ENCODE measurements around the gene THSD4.
"Not testable (repeated sequence)": the region's sequence is repeated elsewhere in the genome, so short reads cannot be mapped to it uniquely, and the experiment has no call there.

THSD4 gene

DNA sequence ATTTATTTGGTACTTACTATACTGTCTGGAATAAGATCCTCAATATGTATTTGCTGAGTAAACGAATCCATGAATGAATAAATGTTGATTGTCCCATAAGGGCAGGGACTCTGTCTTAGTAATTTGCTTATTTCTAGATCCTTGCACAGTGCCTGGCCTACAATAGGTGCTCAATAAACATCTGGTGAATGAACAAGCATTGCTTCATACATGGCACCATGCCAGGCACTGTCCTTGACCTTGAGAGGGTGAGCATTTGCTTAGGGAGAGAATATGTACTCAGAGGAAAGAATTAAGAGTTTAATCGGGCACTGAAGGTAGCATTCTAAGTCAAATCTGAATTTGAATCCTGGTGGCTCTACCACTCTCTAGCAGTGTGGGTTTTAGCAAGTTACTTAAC, 282.1 kb downstream of the THSD4 start:
- no peak for DNase-seq

DNA sequence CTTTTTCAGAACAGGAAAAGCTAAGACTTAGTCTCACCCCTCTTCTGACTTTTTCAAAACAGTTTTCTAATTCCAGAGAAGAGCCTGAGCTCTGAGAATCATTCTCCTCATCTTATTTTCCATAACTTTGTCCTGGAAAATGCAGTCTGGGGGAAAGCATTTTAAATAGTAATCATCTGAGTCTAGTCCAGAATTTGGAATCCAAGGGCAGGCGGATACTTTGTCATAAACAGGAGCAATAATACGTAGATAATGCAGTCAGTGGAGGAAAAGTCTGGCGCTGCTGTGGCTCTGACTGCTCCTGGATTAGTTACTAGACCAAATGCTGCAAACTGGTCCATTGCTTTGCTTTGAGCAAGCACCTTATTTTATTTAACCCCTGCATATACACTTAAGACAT, 285.0 kb downstream of the THSD4 start:
- DNase-seq, result no peak

DNA sequence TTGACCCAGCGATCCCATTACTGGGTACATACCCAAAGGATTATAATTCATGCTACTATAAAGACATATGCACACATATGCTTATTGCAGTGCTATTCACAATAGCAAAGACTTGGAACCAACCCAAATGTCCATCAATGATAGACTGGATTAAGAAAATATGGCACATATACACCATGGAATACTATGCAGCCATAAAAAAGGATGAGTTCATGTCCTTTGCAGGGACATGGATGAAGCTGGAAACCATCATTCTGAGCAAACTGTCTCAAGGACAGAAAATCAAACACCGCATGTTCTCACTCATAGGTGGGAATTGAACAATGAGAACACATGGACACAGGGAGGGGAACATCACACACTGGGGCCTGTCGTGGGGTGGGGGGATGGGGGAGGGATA, 286.5 kb downstream of the THSD4 start:
- DNase-seq, result not testable (repeated sequence)

DNA sequence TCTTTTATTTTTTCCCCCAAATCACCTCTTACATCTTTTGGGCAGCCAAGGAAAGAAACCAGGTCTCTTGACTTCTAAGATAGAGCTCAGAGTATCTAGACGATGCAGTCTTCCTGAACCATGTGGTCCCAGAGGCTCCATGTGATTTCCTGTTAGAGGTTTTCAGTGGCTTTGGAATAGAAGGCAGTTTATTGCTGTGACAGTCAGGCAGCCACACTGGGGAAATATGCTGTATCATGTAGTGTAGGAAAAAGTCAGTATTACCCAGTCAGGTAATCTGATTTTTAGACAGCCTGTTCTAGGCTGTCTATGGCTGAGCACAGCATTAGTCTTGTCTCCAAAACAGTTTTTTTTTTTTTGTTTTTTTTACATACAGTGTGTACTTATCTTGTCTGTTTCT, 294.3 kb downstream of the THSD4 start:
- no peak for DNase-seq

DNA sequence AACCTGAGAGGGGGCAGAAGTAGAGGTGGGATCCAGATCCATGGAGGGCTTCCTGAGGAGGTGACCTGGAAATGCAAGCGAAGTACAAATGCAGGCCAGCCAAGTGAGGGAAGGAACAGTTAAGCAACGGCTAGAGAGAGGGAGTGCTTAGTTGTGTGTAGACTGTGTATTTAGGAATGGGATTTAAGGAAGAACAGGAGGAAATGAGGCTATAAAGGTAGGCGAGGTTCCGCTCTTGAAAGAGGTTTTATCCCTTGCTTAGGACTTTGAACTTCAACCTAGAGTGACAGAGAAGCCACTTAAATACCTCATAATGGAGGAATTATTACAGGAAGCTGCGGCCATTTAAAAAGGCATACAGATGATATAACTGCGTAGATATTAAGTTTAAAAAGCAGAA, 295.1 kb downstream of the THSD4 start:
- DNase-seq, result no peak

DNA sequence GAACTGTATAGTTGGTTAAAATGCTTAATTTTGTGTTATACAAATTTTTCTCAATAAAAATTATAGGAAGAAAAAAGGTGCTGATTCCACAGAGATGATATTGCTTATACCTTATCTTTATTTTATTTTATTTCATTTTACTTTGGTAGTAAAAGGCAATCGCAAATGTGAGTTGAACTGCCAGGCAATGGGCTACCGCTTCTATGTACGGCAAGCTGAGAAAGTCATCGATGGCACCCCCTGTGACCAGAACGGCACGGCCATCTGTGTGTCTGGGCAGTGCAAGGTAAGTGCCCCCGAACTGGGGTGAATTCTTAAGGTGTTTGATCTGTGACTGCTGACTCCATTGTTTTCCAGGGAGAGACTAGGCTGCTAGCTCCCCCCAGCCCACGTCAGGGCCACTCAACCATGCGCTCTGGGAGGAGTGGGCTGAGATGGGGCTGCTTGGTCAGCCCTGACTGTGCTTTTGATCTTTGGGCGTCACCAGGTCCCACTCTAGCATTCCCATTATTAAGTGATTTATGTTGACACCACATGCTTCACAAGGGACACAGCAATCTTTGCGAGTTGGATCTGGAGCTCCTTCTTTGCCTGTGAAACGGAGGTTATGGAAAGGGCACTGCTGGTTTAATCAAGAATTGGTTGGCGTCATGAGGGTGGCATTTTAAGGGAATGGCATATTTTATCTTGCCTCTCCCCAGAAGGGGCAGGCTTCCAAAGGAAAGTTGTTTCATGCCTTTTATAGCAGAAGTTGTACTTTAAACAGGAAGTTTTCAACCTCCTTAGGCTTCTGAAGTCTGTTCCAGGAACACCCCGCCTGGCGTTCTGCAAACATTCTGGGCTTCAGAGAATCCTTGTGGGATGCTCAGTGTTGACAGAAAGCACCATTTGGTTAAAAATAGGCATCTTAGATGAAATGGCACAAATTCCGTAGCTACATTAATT, 296.5 kb downstream of the THSD4 start:
- DNase-seq, result no peak

DNA sequence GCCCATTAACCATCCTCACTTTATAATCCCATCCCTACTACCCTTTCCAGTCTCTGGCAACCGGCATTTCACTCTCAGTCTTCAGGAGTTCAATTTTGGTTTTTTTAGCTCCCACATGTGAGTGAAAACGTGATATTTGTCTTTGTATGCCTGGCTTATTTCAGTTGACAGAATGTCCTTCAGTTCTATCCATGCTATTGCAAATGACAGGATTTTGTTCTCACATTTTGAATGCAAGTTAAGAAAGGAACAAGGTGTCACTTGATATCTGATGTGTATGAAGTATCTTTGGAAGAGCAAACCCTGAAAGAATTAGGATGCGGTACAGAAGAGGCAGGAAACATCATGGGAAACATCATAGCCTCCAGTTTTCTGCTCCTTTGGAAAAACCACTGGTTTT, 298.1 kb downstream of the THSD4 start:
- DNase-seq, result no peak

DNA sequence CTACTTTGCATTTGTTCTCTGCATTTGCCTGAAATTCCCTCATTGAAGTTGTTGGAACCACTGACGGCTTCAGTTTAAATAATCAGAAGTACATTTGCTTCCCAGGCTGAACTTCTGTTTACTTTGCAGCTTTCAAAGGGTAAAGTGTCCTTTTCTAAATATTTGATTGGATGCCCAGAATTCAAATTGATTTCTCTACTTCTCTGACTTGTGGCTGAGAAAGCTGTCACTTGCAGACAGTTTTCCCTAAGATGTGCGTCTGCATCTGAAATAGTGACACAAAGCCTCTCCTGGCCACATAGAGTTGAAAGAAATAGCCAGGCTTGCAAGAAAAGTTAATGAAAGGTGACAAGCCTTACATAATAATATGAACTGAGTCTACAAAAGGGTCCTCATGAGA, 299.6 kb downstream of the THSD4 start:
- DNase-seq, result no peak

DNA sequence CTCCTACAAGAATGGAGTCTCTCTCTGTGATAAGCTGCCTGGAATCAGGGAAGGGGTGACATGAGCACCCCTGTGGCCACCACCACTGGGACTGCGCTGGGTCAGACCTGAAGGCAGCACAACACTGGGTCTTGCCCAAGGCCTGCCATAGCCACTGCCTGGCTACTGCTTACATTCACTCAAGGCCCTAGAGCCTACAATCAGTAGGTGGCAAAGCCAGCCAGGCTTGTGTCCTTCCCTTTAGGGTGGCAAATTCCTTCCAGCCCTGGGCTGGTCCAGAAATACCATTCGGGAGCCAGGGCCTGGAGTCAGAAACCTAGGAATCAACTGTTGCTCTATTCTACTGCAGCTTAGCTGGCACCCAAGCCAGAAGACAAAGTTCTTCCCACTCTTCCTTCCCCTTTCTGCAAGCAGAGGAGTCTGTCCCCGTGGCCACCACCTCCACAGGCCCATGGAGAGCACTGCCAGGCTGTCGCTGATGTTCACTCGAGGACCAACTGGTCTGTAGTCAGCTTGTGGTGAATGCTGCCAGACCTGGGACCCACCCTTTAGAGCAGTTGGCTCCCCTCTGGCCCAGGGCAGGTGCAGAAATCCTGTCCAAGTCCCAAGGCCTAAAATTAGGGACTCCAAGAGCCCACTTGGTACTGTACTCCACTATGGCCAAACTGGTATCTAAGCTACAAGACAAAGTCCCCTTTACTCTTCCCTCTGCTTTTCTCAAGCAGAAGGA, 307.4 kb downstream of the THSD4 start:
- DNase-seq, result no peak

DNA sequence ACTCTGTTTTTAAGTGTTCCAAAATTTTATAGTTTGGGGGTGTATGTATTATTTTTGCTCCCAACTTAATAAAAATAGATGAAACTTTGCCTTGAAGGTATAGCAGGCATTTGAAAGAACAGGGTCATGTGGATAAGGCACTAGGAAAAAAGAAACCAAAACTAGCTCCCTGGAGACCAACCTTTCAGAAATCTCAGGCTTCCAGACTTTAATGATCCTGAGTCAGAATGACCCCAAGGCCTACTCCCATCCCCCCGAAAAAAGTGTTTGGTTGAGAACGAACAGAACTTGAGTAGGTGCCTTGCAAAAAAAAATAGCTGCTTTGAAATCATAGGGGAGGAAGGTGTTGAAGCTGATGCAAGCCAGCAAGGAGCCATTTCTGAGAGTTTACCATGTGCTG, 309.5 kb downstream of the THSD4 start:
- no peak for DNase-seq

DNA sequence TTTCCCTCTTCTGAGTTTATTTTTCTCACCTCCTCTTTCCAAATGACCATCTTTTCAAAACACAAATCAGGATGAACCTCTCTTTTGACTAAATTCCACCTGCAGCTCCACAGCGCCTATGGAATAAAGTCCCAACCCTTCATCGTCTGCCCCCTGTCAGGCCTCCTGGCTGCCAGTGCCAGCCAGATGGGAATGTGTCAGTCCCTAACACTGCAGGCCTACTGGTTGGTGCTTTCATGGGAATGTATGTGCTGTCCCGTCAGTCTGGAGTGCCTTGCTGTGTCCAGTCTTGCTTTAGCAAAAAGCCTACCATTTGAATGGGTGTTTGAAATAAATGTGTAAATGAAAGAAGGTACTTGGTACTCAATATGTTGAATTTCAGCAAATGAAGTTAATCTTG, 310.1 kb downstream of the THSD4 start:
- DNase-seq, result no peak

DNA sequence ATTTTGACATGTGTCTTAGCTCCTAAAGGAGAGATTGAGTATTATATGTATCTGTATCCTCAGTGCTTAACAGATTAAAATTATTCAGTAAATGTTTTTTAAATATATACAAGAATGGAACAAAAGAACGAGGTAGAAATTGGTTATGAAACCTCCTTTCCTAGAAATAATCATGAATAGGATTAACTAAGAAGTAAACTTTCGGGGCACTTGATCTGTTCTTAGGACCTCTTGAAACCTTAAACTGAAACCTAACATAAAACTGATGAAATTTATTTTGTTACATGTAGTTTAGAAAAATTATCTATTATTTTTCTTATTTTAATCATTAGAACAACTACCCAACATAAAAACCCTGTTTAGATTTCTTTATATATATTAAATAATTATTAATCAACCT, 311.5 kb downstream of the THSD4 start:
- DNase-seq, result no peak

DNA sequence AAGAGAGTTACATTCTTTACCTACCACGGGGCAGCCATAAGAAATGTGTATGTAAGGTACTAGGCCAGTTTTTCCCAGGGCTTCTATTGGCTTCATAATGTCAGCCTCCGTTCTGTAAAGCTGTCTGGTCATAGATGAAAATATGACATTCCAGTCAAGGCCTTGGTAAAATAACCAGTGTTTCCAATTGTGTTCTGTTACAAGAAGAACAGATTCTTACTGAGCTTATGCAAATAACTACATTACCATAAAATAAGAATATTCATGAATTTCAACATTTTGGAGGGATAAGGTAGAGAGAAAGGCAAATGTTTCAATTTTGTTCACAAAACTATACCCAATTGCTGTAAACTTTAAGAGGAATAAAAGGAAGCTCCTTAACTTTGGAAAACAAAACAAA, 315.5 kb downstream of the THSD4 start:
- DNase-seq, result no peak

DNA sequence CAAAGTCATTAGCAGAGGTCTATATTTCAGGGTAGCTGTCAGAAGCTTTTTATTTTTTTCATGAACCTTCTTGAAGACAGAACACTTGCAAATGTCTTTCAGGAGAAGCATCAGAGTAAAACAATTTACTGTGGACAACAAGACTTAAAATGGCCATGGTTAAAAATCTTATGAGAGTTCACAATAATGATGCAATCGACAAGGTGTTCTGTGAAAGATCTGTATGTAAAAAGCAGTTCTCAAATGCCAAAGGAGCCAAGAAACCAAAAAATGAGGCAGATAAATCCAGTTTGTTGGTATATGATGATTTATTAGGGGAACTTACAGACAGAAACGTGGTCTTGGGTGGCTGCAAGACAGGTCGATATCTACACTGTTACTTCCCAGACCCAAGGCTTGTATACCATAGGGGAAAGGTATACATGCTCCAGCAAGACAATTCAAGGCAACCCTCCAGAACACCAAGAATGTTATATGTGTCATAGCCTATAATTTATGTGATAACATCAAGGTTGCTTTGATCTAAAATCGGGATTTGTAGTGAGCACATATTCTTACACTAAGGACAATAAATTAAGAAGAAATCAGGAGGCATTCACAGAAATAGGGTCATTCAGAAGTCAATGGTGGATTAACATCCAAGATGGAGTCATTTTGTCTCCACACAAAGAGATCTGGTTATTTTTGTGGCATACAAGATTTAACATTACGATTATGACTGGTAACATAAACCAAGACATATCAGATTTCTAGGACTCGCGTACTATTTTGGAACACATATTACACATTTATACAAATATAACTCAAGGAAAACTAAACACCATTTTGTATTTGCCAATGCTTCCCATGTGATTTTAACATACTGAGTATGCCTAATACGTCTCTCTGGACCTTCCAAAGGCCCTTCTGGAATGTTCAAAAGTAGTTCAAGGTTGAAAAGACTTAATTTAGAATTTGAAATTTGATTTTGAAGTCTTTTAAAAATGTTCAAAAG, 316.4 kb downstream of the THSD4 start:
- DNase-seq, result no peak

DNA sequence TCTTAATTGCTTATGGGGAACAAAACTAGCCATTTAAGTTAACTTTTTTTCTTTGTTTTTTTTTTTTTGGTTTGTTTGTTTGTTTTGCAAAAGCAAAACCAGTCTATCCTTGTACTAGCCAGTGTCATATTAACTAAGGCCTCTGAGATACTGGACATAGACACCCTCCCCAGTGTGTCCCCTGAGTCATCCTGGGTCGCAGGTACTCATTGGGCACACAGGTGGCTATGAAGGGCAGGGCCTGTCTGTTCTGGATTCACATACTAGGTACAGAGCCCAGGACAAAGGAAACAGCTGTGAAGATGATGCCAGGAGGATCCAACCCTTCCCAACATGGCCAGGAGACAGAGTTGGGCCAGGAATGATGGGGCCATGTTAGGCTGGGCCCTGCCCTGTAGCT, 318.1 kb downstream of the THSD4 start:
- no peak for DNase-seq

DNA sequence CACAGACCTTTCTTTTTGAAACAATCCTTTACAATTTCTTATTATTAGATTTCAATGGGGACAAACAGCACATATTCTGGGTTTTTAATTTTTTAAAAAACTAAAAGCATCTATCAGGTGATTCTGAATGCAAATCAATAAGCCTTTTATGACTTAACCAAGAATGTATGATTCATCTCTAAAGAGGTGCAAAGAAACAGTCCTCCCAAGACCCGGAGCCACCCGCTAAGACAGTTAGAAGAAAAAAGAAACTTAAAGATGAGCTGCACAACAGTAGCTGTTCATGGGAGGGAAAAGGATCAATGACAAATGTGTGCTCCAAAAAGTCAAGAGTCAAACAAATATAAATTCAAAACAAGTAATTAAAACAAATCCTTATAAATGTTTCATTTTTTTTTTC, 319.5 kb downstream of the THSD4 start:
- DNase-seq, result no peak

DNA sequence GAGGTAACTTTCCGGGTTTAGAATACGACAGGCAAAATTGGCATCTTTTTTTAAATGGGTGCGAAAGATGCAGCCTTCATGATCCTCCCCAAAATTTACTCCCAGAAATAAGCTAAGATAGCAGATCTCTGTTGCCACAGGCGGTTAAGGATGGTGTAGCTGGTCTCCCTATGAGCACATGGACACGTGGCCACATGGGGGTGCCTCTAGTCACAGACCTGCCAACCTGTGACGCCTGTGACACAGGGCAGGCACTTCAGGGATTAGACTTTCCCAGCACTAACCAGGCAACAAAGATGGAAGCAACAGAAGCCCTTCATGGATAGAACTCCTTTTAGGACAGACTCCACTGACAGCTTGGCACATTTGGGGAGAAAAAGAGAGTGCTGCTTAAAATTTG, 320.3 kb downstream of the THSD4 start:
- no peak for DNase-seq

DNA sequence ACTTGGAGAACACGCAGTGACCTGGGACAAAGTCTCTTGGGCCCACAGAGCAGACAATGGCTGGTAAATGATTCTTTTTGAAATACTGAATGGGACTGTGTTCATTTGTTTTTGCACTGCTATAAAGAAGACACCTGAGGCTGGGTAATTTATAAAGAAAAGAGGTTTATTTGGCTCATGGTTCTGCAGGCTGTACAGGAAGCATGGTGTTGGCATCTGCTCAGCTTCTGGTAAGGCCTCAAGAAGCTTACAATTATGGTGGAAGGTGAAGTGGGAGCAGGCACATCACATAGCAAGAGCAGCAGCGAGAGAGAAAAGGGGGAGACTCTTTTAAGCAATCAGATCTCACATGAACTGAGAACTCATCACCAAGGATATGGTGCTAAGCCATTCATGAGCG, 321.6 kb downstream of the THSD4 start:
- no peak for DNase-seq

DNA sequence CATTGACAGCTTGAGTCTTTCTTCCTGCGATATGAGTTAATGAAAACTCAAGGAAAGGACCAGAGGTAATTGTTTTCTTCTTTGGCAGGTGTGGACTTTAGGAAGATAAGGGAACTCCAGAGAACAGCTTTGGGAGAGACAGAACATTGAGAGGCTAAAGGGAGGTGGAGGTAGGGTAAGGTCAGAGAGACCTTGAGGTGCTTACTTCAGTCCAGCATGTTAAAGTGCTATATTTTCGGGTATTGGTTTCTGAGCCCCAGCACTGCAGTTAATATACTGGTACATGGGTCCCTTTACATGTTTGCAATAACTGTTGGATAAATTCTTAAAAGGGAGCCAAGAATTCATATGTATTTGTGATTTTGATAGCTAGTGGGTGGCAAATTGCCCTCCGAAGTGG, 322.1 kb downstream of the THSD4 start:
- DNase-seq, result no peak

DNA sequence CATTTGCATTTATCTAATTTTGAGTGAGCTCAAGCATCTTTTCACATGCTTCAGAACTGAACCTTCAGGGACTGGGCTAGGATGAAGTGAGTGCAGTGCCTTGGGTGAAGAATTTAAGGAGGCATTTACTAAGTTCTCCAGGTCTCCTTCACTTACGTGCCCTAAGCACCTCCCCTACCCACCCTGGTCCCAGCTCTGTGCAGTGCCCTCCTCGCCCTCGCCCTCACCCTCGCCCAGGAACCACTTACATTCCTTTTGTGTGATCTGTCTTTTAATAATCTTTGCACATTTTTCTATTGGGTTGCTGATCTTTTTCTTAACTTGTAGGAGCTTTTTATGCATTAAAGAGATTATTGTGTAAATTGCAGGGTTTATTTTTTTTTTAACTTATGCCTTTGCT, 322.6 kb downstream of the THSD4 start:
- DNase-seq, result no peak

DNA sequence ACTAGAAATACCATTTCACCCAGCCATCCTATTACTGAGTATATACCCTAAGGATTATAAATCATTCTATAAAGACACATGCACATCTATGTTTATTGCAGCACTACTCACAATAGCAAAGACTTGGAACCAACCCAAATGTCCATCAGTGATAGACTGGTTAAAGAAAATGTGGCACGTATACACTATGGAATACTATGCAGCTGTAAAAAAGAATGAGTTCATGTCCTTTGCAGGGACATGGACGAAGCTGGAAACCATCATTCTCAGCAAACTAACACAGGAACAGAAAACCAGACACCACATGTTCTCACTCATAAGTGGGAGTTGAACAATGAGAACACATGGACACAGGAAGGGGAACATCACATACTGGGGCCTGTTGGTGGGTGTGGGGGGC, 324.2 kb downstream of the THSD4 start:
- not testable (repeated sequence) for DNase-seq

DNA sequence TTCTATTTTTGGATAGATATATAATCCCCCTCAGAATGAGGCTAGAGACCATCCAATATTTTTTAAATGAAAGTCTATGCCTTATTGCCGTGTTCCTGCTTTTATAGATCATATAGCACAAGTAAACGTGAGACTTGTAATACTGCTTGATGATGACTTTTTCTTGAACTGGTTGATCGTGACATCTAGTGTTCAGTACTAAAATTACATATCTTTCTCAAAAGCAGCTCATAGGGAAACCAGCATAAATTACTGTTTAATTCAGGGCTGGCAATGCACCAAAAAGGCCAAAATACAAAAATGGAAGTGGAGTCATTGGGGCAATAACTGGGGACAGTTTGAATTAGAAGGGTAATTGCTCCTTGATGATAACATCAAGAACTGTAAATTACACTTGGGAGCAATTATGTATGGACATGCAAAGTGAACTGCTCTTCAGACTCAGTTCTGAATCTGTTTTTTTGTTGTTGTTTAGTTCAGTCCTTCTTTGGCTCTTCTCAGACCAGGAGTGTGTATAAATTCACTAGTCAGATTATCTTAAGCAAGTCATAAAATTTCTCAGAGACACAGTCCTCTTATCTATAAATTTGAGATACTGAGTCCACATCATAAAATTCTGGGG, 325.3 kb downstream of the THSD4 start:
- peak in 1 of 2 donors; percentile 47 for DNase-seq

DNA sequence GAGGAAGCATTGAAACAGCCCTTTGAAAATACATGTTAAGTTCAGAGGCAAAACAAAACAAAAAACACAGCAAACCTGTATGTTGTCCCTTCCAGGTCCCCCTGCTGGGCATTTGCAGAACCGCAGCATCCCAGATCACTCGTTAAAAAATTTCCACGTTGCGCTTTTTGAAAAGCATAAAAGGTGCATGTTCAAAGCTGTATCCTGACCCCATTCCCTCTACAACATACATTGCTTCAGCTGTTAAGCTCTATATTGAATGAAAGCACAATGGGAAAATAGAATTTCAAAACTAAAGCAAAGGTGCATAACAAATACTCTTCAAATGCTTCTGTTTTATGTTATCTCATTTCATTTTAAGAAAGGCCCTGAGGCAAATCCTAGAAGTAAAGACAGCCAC, 328.3 kb downstream of the THSD4 start:
- DNase-seq, result peak in 1 of 2 donors; percentile 22

Measured in CD4-positive, alpha-beta T cell treated with Interleukin-4 for 1 hour (primary cell).